ENCODE results near the gene ZHX3.

The ZHX3 gene

DNA sequence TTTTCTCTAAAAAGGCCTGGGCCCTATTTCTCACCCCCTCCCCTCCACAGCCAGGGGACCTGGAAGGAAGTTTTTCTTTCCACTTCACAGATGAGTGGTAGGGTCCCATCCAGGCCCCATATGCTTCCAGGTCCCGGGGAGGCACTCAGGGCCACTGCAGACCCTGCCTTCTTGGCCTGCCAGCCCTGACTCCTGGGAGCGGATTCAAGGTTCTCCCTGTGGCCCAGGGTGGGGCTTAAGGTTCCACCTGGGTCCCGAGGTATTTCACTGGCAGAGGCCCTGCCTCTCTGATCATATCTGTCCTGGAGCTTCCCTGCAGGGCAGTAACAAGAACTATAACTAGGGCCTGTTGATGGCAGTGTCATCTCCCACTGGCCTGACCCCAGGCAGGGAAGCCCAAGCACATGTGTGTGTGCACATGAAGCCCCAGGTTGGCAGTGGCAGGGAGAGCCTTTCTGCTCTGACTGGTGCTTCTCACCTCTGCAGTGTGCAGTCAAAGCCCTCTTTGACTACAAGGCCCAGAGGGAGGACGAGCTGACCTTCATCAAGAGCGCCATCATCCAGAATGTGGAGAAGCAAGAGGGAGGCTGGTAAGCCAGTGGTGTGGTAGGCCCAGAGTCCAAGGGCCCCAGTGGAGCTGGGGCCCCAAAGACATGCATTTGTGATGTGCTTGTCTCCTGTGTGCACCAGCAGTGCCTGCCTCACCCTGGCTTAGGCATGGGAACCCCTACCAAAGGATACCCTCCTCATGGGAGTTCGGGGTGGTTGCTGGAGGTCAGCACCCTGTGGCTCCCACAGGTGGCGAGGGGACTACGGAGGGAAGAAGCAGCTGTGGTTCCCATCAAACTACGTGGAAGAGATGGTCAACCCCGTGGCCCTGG is 149.0 kb downstream of the ZHX3 start:
- H3K27me3 Mint-ChIP-seq = no peaks in the 10 kb centered on the region
- H3K4me1 Mint-ChIP-seq = peaks cover 96% of the 10 kb centered on the region
- ATAC-seq (no peak), DNase-seq (no peak)
- H3K9me3 Mint-ChIP-seq = no peaks in the 10 kb centered on the region
- H3K27ac Mint-ChIP-seq = peak overlapping the region; percentile 16 to 62
- H3K4me3 Mint-ChIP-seq = no peak overlapping the region

DNA sequence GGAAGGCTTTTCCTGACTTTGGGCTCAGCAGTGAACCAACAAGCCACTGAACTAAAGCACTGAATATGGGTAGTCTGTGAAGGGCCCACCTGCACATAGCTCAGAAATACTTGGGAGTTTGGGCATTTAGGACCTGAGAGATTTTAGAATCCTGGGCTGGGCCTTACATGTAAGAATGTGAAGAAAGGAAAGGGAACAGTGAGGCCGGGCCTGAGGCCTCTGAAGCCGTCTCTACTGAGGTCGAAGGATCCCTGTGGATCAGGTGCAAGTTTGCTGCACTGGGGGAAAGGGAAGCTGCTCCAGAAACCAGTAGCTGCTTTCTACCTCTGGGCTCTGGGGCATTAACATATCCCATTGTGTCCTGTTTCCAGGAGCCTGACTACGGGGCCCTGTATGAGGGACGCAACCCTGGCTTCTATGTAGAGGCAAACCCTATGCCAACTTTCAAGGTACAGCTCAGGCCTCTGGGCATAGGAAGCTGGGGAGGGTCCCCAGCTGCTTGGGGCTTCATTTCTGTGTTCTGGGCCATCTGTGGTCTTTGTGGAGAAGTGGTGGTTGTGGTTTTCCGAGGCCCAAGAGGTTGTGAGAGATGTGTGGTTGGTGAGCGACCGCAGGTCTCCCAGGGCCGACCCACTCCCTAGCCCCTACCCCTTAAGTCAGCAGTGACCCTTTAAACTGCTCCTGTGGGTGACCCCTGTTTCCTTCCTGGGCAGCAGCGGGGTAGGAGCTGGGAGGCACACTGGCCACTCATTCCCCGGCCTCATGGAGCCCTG is 149.9 kb downstream of the ZHX3 start:
- Mint-ChIP-seq H3K27me3 (no peaks in the 10 kb centered on the region), H3K27ac (peak overlapping the region; percentile 62 to 86), H3K4me3 (no peak overlapping the region), H3K9me3 (no peaks in the 10 kb centered on the region), H3K4me1 (peaks cover 96% of the 10 kb centered on the region)
- DNase-seq (no peak), ATAC-seq (peak; percentile 28)

DNA sequence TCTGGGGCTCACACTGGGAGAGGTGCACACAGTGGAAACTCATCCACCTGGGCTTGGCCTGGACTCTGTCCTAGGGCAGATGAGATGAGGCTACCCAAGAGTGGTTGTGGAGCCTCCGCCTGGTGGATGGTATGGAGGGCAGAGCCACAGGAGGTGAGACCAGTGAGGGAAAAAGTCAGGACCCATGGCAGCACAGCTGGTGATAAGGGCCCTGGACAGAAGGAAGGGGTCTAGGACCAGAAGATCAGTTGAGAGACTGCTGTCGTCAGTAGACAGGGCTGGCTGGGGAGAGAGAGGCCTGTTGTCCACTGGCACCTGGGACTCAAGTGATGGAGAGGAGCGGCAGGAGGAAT is 150.4 kb downstream of the ZHX3 start:
- H3K4me1 Mint-ChIP-seq = peaks cover 97% of the 10 kb centered on the region
- H3K27me3 Mint-ChIP-seq = no peaks in the 10 kb centered on the region
- H3K9me3 Mint-ChIP-seq = no peaks in the 10 kb centered on the region
- H3K27ac Mint-ChIP-seq = peak overlapping the region; percentile 86 to 93
- DNase-seq = no peak
- ATAC-seq = no peak
- H3K4me3 Mint-ChIP-seq = no peak overlapping the region

DNA sequence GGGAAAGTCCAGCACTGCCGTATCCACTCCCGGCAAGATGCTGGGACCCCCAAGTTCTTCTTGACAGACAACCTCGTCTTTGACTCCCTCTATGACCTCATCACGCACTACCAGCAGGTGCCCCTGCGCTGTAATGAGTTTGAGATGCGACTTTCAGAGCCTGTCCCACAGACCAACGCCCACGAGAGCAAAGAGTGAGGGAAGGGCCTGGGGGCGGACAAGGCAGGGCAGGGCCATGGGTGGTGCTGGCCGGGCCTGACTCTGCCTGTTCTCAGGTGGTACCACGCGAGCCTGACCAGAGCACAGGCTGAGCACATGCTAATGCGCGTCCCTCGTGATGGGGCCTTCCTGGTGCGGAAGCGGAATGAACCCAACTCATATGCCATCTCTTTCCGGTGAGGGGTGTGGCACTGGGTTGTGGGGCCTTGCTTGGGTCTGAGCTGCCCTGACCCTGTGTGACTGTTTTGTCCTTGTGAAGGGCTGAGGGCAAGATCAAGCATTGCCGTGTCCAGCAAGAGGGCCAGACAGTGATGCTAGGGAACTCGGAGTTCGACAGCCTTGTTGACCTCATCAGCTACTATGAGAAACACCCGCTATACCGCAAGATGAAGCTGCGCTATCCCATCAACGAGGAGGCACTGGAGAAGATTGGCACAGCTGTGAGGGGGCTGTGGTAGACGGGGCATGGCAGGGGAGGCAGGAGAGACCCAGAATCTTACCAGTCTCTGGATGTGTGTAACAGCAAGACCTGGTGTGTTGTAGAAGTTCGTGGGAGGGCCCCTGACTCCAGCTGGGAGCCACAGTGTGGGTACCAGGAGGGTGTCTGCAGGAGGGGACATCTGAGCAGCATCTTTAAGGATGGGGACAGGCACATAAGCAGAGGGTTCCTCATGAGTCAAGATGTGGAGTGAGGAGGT is 151.1 kb downstream of the ZHX3 start:
- no peak for ATAC-seq
- Mint-ChIP-seq H3K4me1 (peaks cover 97% of the 10 kb centered on the region), H3K4me3 (no peak overlapping the region), H3K9me3 (no peaks in the 10 kb centered on the region), H3K27me3 (no peaks in the 10 kb centered on the region), H3K27ac (peak overlapping the region; percentile 89 to 93)
- no peak for DNase-seq

DNA sequence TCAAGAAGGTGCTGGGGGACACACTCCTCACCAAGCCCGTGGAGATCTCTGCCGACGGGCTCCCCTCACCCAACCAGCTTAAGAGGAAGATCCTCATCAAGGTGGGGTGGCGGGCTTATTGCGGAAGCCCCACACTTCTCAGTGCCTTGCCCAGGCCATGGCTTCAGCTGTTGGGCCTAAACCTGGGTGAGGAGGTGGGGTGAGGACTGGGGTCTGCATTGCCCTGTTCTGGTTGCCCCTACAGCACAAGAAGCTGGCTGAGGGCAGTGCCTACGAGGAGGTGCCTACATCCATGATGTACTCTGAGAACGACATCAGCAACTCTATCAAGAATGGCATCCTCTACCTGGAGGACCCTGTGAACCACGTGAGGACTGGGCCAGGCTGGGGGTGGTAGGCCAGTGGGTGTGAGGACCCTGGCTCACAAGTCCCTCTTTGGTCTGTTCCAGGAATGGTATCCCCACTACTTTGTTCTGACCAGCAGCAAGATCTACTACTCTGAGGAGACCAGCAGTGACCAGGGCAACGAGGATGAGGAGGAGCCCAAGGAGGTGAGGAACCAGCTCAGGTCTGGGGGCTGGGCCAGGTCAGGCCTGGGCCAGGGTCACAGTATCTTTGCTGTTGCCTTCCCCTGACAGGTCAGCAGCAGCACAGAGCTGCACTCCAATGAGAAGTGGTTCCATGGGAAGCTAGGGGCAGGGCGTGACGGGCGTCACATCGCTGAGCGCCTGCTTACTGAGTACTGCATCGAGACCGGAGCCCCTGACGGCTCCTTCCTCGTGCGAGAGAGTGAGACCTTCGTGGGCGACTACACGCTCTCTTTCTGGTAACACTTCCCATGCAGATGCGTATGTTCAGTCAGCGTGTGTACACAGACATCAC is 152.3 kb downstream of the ZHX3 start:
- Mint-ChIP-seq H3K27me3 (no peaks in the 10 kb centered on the region), H3K9me3 (no peaks in the 10 kb centered on the region), H3K27ac (peak overlapping the region in 1 of 2 donors; percentile 80), H3K4me3 (no peak overlapping the region), H3K4me1 (peaks cover 97% of the 10 kb centered on the region)
- no peak for ATAC-seq
- DNase-seq = no peak

DNA sequence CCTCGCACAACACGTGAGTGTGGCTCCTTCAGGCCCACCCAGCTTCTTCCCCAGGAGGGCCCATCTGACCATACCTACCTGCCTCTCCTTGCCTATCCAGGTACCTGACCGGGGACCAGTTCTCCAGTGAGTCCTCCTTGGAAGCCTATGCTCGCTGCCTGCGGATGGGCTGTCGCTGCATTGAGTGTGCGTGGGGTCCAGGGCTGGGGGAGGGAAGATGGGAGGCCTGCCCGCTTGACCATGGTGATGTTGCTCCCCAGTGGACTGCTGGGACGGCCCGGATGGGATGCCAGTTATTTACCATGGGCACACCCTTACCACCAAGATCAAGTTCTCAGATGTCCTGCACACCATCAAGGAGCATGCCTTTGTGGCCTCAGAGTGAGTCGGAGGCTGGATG is 153.7 kb downstream of the ZHX3 start:
- Mint-ChIP-seq H3K27me3 (no peaks in the 10 kb centered on the region), H3K4me1 (peaks cover 98% of the 10 kb centered on the region), H3K9me3 (no peaks in the 10 kb centered on the region), H3K27ac (peak overlapping the region; percentile 70 to 82), H3K4me3 (no peak overlapping the region)
- no peak for ATAC-seq
- DNase-seq = no peak

DNA sequence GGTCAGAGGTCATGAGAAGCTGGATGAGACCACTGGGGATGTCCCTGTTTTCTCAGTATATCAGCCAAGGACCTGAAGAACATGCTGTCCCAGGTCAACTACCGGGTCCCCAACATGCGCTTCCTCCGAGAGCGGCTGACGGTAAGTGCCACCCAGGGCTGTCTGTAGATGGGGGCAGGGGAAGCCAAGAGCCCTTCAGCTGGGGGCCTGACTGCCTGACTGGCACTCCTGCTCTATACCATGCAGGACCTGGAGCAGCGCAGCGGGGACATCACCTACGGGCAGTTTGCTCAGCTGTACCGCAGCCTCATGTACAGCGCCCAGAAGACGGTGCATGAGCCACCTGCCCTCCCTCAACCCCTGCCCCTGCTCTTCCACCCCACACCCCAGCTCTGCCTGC is 155.1 kb downstream of the ZHX3 start:
- Mint-ChIP-seq H3K27me3 (no peaks in the 10 kb centered on the region), H3K4me3 (peak overlapping the region in 1 of 2 donors; percentile 63), H3K4me1 (peaks cover 98% of the 10 kb centered on the region), H3K27ac (peak overlapping the region; percentile 84 to 90), H3K9me3 (no peaks in the 10 kb centered on the region)
- no peak for ATAC-seq
- DNase-seq = no peak

DNA sequence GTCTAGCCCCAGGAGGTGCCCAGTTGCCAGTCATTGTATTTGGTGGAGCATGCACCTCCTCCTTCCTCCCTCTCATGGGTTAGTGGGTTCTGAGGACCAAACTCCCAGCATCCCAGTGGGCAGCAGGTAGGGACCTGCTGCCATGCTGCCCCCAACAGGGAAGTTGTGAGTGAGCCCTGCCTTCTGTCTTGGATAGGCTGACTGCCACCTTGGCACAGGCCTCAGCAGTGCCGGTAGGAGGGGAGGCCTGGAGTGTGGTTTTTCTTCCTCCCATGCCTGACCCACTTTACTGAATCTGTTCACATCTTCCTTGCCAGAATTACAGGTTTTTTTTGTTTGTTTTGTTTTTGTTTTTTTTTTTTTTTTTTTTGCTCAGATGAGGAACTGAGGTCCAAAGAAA is 155.6 kb downstream of the ZHX3 start:
- ATAC-seq (no peak), DNase-seq (no peak)
- Mint-ChIP-seq H3K4me3 (peak overlapping the region; percentile 43 to 63), H3K4me1 (peaks cover 98% of the 10 kb centered on the region), H3K27ac (peak overlapping the region; percentile 90 to 92), H3K27me3 (no peaks in the 10 kb centered on the region), H3K9me3 (no peaks in the 10 kb centered on the region)

DNA sequence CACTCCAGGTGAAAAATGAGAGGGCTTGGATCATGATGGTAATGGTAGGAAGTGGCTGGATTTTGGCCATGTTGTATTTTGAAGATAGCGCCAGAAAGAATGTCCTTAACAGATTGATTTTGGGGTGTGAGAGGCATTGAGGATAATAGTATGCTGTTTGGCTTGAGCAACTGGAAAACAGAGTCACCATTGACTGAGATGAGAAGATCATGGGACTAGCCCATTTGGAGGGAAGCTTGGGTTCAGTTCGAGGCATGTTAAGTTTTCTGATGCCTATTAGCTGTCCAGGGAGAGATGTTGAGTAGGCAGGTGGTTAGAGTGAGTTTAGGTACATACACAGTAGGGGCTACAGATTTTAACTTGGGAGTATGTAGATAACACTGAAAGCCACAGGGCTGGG is 156.8 kb downstream of the ZHX3 start:
- no peaks in the 10 kb centered on the region for H3K9me3 Mint-ChIP-seq
- H3K4me1 Mint-ChIP-seq = peaks cover 98% of the 10 kb centered on the region
- no peak for ATAC-seq
- H3K27ac Mint-ChIP-seq = peak overlapping the region; percentile 90 to 93
- no peak for DNase-seq
- no peaks in the 10 kb centered on the region for H3K27me3 Mint-ChIP-seq
- peak overlapping the region; percentile 13 to 93 for H3K4me3 Mint-ChIP-seq

DNA sequence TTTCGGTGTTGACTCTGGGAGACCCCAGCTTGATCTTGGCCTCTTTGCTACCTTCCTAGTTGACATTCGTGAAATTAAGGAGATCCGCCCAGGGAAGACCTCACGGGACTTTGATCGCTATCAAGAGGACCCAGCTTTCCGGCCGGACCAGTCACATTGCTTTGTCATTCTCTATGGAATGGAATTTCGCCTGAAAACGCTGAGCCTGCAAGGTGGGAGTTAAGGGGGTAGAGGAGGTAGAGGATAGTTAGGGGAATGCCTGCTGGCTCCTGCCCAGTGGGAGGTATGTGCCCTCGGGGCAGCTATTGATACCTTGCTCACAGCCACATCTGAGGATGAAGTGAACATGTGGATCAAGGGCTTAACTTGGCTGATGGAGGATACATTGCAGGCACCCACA is 158.0 kb downstream of the ZHX3 start:
- no peaks in the 10 kb centered on the region for H3K9me3 Mint-ChIP-seq
- H3K27me3 Mint-ChIP-seq = no peaks in the 10 kb centered on the region
- ATAC-seq (no peak), DNase-seq (no peak)
- H3K4me1 Mint-ChIP-seq = peaks cover 100% of the 10 kb centered on the region
- peak overlapping the region; percentile 89 to 93 for H3K27ac Mint-ChIP-seq
- H3K4me3 Mint-ChIP-seq = peak overlapping the region; percentile 12 to 93

DNA sequence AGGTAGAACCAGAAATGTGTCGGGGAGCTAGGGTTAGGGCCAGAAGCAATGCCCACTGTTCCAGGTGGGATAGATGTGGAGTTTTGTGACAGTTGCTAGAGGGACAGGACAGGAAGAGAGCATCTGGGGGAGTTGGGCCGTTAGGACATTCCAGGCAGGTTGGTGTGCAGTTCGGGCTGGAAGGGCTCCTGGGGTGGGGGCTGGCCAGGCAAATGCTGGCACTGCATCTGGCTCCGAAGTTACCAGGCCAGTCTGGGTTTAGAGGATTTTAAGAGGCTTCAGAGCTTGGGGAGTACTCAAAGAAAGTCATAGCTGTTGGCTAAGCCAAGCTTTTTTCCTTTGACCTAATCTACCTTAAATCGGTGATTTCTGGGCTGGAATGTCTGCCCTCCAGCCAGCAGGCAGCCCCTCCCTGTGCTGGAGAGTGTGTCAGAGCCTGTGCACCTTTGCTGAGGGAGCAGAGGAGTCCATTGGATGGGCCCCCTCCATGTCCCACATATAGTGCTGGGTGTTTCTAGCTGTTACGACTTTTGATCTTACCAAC is 159.4 kb downstream of the ZHX3 start:
- DNase-seq (no peak), ATAC-seq (no peak)
- peak overlapping the region; percentile 97 to 98 for H3K27ac Mint-ChIP-seq
- H3K4me1 Mint-ChIP-seq = peaks cover 100% of the 10 kb centered on the region
- H3K4me3 Mint-ChIP-seq = peak overlapping the region; percentile 87 to 93
- no peaks in the 10 kb centered on the region for H3K9me3 Mint-ChIP-seq
- H3K27me3 Mint-ChIP-seq = no peaks in the 10 kb centered on the region

DNA sequence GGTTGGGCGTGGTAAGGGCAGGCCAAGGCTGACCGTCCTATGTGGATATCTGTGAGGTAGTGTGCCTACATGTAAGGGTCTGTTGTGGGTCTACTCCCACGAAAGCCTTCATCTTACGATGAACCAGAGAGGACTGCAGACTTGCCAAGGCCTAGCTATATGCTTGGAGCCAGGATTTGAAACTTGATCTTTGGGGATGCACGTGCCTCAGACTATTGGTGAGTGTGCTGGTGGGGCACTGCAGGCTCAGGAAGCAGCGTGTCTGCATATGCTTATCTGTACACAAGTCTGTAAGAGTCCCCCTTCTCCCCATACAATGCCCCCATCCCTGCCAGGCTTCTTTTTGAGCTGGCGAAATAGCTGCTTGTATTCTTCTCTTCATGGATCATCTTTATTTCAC is 162.3 kb downstream of the ZHX3 start:
- Mint-ChIP-seq H3K27me3 (no peaks in the 10 kb centered on the region), H3K27ac (peak overlapping the region; percentile 98), H3K4me1 (peaks cover 100% of the 10 kb centered on the region), H3K9me3 (no peaks in the 10 kb centered on the region), H3K4me3 (peak overlapping the region; percentile 9 to 61)
- ATAC-seq (no peak), DNase-seq (no peak)

DNA sequence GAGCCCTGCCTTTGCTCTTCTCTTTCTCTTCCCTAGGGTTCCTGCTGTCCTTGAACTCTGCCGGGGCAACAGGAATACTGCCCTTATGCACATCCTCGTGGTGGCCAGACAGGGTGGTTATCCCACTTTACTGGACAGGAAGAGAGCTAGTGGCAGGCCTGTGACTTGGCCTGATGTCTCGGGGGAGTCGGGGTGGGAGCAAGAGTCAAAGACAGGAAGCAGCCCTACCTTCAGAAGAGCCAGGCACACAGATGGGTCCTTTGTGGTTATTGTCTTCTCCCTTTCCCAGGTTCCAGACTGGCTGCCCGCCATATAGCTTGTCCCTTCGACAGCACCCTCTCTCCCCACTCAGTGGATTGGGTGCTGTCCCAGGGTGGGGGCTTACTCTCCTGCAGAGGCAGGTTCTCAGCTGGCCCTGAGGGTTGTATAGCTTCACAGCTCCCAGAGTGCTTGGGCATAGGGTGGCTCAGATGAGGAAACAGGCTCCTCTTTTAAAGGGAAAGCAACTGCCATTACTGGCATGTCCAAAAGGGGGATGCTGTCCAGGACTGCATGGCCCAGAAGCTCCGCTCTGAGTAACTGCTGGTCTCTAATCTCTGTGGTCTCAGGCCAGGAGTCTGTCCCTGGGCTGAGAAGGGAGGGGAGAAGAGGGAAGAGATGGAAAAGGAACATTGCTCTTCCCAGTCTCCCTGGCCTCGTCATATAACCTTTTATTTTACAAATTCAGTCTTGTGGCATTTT is 162.9 kb downstream of the ZHX3 start:
- no peaks in the 10 kb centered on the region for H3K9me3 Mint-ChIP-seq

More for the DNA sequence above, 162.9 kb downstream of the ZHX3 start:
- ATAC-seq (no peak), DNase-seq (no peak)
- peak overlapping the region; percentile 98 for H3K27ac Mint-ChIP-seq
- H3K4me3 Mint-ChIP-seq = peak overlapping the region; percentile 61 to 64
- H3K4me1 Mint-ChIP-seq = peaks cover 100% of the 10 kb centered on the region
- no peaks in the 10 kb centered on the region for H3K27me3 Mint-ChIP-seq

Measured in stimulated activated naive CD8-positive, alpha-beta T cell treated with anti-CD3 and anti-CD28 coated beads, Interleukin-15, amount 100 ng/mL, for 72 hours (primary cell).